CD4-positive, alpha-beta T cell treated with Interleukin-1 beta for 1 hour (primary cell): ENCODE results near the gene WDR43.

Source experiments
- DNase-seq, 2 donors: peaks; one replicate each; pipeline ENCODE4 v3.0.0-alpha.2; 2020 to 2022

Gene WDR43

GRCh38 chr2:28894470-28895188 lies at the start of gene WDR43:
Gene WDR43, plus strand, starts transcription at chr2:28894667. Its CDS starts 32 bp downstream, at chr2:28894699.
- peak; percentile 98 to 99 for DNase-seq

GRCh38 chr2:28855193-28855592 lies 39.3 kb upstream of the WDR43 start:
- no peak for DNase-seq

- DNase-seq, result no peak
Measured at GRCh38 chr2:28855977-28856376, 38.5 kb upstream of the WDR43 start.

GRCh38 chr2:28868611-28869010 lies 25.9 kb upstream of the WDR43 start:
- no peak for DNase-seq

GRCh38 chr2:28869494-28870145 lies 24.8 kb upstream of the WDR43 start:
- peak in 1 of 2 donors; percentile 28 for DNase-seq

- DNase-seq, result peak; percentile 95 to 96
Measured at GRCh38 chr2:28870146-28870891, 24.1 kb upstream of the WDR43 start, which contains the start of gene TRMT61B. Gene TRMT61B, minus strand, starts transcription at chr2:28870309. Its CDS starts 32 bp downstream, at chr2:28870277.

GRCh38 chr2:28871620-28872019 lies 22.8 kb upstream of the WDR43 start:
- DNase-seq, result no peak

- no peak for DNase-seq
Measured at GRCh38 chr2:28880193-28880592, 14.3 kb upstream of the WDR43 start.

GRCh38 chr2:28893488-28893887 lies 979 bp upstream of the WDR43 start:
- DNase-seq, result no peak

- peak; percentile 21 to 35 for DNase-seq
Measured at GRCh38 chr2:28895189-28895893, 874 bp downstream of the WDR43 start.

GRCh38 chr2:28896906-28897305 lies 2.4 kb downstream of the WDR43 start:
- DNase-seq, result no peak

- DNase-seq, result no peak
Measured at GRCh38 chr2:28898048-28898447, 3.6 kb downstream of the WDR43 start.

- no peak for DNase-seq
Measured at GRCh38 chr2:28901202-28901601, 6.7 kb downstream of the WDR43 start.

- no peak for DNase-seq
Measured at GRCh38 chr2:28901841-28902240, 7.4 kb downstream of the WDR43 start.

GRCh38 chr2:28902584-28902983 lies 8.1 kb downstream of the WDR43 start:
- no peak for DNase-seq

GRCh38 chr2:28904295-28904694 lies 9.8 kb downstream of the WDR43 start:
- DNase-seq, result no peak

GRCh38 chr2:28904802-28905457 lies 10.5 kb downstream of the WDR43 start:
- no peak for DNase-seq

GRCh38 chr2:28905533-28905932 lies 11.1 kb downstream of the WDR43 start:
- DNase-seq, result no peak

- DNase-seq, result no peak
Measured at GRCh38 chr2:28906376-28906775, 11.9 kb downstream of the WDR43 start.

GRCh38 chr2:28906821-28907220 lies 12.4 kb downstream of the WDR43 start:
- DNase-seq, result no peak

GRCh38 chr2:28908172-28908571 lies 13.7 kb downstream of the WDR43 start:
- DNase-seq, result no peak

- DNase-seq, result no peak
Measured at GRCh38 chr2:28909655-28910353, 15.3 kb downstream of the WDR43 start.
